Measurements from ENCODE around the gene DAZAP1.

Gene DAZAP1

DNA sequence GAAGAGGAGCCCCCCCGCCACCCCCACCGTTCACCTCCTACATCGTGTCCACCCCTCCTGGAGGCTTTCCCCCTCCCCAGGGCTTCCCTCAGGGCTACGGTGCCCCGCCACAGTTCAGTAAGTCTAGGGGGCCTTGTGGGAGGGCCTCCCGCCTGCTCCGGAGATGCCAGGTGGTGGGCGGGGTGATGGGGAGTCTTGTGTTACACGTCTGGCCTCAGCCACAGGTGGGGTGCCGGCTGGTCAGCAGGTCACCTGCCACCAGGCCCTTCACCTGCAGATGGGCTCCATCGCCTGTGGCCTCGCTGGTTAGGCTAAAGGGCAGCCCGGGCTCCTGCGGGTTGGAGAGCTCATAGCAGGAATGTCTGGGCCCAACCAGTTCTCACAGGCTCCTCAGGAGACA, 22.9 kb downstream of the DAZAP1 start:
- TF ChIP-seq POLR2AphosphoS5 (IDR thresholded peaks at IDR 0.05; ENCODE audit: low read depth, low read length) (no peak), SIN3A (IDR thresholded peaks at IDR 0.05; ENCODE audit: borderline replicate concordance, insufficient read depth, low read length) (no peak), TAF1 (IDR thresholded peaks at IDR 0.05; ENCODE audit: borderline replicate concordance, insufficient read depth, low read length) (no peak), FOXP2 (optimal IDR thresholded peaks at IDR 0.05; ENCODE audit: borderline replicate concordance, extremely low read depth, extremely low read length, insufficient read depth) (no peak)
- TF ChIP-seq, protein P1, sequence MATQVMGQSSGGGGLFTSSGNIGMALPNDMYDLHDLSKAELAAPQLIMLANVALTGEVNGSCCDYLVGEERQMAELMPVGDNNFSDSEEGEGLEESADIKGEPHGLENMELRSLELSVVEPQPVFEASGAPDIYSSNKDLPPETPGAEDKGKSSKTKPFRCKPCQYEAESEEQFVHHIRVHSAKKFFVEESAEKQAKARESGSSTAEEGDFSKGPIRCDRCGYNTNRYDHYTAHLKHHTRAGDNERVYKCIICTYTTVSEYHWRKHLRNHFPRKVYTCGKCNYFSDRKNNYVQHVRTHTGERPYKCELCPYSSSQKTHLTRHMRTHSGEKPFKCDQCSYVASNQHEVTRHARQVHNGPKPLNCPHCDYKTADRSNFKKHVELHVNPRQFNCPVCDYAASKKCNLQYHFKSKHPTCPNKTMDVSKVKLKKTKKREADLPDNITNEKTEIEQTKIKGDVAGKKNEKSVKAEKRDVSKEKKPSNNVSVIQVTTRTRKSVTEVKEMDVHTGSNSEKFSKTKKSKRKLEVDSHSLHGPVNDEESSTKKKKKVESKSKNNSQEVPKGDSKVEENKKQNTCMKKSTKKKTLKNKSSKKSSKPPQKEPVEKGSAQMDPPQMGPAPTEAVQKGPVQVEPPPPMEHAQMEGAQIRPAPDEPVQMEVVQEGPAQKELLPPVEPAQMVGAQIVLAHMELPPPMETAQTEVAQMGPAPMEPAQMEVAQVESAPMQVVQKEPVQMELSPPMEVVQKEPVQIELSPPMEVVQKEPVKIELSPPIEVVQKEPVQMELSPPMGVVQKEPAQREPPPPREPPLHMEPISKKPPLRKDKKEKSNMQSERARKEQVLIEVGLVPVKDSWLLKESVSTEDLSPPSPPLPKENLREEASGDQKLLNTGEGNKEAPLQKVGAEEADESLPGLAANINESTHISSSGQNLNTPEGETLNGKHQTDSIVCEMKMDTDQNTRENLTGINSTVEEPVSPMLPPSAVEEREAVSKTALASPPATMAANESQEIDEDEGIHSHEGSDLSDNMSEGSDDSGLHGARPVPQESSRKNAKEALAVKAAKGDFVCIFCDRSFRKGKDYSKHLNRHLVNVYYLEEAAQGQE (IDR thresholded peaks at IDR 0.05; ENCODE audit: insufficient read depth in 1 of 2, low read depth in 2 of 2, low read length in 2 of 2), result no peak

DNA sequence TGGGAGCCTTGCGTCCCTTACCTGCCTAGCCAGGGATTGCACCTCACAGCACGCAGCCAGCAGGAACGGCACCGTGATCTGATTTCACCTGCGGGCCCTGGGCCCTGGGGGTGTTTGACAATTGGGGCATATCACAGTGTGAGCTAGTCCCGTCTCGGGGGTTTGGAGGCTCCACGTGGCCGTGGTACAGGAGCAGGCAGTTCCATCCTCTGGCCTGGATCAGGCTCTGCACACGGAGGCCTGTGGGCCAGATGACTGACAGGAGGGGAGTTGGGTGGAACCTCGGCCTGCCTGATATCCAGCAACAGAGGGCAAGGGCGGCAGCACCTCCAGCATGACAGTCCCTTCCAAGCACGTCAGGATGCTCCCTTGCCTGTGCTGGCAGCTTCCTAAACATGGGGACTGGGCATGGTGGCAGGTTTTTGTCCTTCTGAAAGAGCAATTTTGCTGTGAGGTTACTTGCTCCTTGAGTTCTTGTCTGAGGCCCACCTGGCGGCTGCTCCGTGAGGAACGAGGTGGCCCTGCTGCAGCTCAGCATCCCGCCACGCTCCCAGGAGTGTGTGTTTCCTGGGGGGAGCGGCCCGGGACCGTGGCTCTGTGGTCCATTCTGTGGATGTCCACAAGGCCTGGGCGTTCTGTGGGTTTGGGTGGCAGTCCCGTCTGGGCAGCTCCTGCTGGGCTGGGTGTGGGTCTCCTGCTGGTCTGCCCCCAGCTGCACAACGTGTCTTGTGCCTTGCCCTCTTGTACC, 24.5 kb downstream of the DAZAP1 start:
- TF ChIP-seq FOXP2 (optimal IDR thresholded peaks at IDR 0.05; ENCODE audit: borderline replicate concordance, extremely low read depth, extremely low read length, insufficient read depth), result no peak
- TF ChIP-seq, protein P1 (IDR thresholded peaks at IDR 0.05; ENCODE audit: insufficient read depth in 1 of 2, low read depth in 2 of 2, low read length in 2 of 2), result no peak
- TF ChIP-seq TAF1 (IDR thresholded peaks at IDR 0.05; ENCODE audit: borderline replicate concordance, insufficient read depth, low read length), result no peak
- no peak for TF ChIP-seq POLR2AphosphoS5 (IDR thresholded peaks at IDR 0.05; ENCODE audit: low read depth, low read length)
- TF ChIP-seq SIN3A (IDR thresholded peaks at IDR 0.05; ENCODE audit: borderline replicate concordance, insufficient read depth, low read length), result no peak

DNA sequence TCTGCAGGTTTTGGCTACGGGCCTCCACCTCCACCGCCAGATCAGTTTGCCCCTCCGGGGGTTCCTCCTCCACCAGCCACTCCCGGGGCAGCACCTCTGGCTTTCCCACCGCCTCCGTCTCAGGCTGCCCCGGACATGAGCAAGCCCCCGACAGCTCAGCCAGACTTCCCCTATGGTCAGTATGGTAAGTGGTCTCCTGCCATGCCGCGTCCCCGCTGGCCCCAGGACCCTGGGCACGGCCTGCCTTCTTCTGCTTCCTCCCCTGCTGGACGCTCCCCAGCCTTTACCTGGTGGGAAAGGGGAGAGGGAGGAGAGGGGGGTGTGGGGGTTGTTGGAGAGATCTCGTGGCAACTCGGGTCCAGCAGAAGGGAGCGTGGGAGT, 25.1 kb downstream of the DAZAP1 start:
- no peak for TF ChIP-seq POLR2AphosphoS5 (IDR thresholded peaks at IDR 0.05; ENCODE audit: low read depth, low read length)
- no peak for TF ChIP-seq SIN3A (IDR thresholded peaks at IDR 0.05; ENCODE audit: borderline replicate concordance, insufficient read depth, low read length)
- no peak for TF ChIP-seq TAF1 (IDR thresholded peaks at IDR 0.05; ENCODE audit: borderline replicate concordance, insufficient read depth, low read length)
- TF ChIP-seq, protein P1 (IDR thresholded peaks at IDR 0.05; ENCODE audit: insufficient read depth in 1 of 2, low read depth in 2 of 2, low read length in 2 of 2), result no peak
- no peak for TF ChIP-seq FOXP2 (optimal IDR thresholded peaks at IDR 0.05; ENCODE audit: borderline replicate concordance, extremely low read depth, extremely low read length, insufficient read depth)

DNA sequence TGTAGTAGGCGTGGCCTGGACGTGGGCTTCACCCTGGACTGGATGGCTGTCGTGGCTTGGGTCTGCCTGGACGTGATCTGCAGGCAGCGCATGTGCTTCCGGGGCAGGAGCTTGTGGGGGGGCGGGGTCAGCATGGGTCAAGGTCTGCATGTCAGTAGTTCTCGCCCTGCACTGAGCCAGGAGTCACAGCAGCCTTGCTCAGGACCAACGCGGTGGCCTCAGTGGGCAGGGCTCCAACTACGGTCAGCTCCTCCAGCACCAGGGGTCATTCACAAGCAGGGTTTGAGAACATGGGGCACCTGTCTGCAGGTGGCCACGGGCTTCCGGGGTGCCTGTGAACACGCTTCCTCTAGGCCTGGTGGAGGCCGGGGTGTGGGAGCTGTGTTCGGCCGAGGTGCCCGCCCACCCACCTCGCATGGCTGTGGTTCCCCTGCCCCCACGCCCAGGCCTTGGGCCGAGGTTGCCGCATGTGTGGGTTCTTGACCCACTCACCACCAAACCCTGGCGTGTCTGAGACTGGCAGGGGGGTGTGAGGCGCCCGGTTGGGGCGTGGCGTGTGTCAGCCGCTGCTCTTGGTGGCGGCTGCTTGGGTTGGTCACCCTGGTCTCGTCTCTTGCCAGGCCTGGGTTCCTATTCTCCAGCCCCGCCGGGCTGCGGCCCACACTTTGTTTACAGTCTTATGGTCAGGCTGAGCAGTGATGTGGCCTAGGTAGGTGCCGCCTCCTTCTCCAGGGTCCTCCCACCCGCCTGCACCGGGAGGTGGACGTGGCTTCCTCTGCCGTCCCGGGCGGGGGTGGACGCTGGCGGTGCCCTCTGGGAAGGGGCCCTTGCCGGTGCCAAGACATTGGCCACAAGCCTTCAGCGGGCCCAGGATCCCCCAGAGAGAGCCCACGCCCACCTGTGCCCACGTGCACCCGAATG, 26.0 kb downstream of the DAZAP1 start:
- TF ChIP-seq TAF1 (IDR thresholded peaks at IDR 0.05; ENCODE audit: borderline replicate concordance, insufficient read depth, low read length), result no peak
- TF ChIP-seq SIN3A (IDR thresholded peaks at IDR 0.05; ENCODE audit: borderline replicate concordance, insufficient read depth, low read length), result no peak

DNA sequence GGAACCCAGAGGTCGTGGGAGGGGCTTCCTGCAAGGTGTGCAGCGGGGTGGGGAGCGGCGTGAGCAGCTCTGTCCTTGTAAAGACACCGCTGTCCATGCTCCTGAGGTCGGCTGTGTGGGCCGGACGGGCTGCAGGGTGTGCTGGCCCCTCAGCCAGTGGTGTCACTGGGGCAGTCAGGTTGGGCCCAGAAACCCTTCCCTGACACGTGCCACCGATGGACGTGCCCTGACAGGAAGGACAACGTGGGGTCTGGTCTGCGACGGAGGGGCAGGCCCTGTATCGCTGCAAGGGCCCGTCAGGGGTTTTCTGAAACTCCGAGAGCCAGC, 26.6 kb downstream of the DAZAP1 start:
- TF ChIP-seq TAF1 (IDR thresholded peaks at IDR 0.05; ENCODE audit: borderline replicate concordance, insufficient read depth, low read length) (no peak), SIN3A (IDR thresholded peaks at IDR 0.05; ENCODE audit: borderline replicate concordance, insufficient read depth, low read length) (no peak), FOXP2 (optimal IDR thresholded peaks at IDR 0.05; ENCODE audit: borderline replicate concordance, extremely low read depth, extremely low read length, insufficient read depth) (no peak), POLR2AphosphoS5 (IDR thresholded peaks at IDR 0.05; ENCODE audit: low read depth, low read length) (no peak)
- TF ChIP-seq, protein P1 (IDR thresholded peaks at IDR 0.05; ENCODE audit: insufficient read depth in 1 of 2, low read depth in 2 of 2, low read length in 2 of 2), result no peak
